Tracheal epithelial cell (primary cell): ENCODE results near the gene KIAA1143. TPM values are rescaled to one million over a fixed set of nuclear protein-coding genes. Genes with fewer than 3 reads are reported as not detected.

ENCODE experiments used
- total RNA-seq: library from RNA; depleted of rRNA; stranded (reverse); fragments of >200 nt; gene quantifications from 2 replicates; pipeline ENCODE4 v1.2.1, GENCODE V29; 2014

KIAA1143 gene
- total RNA-seq: 11.1 and 21.3 TPM in 2 replicates

DNA sequence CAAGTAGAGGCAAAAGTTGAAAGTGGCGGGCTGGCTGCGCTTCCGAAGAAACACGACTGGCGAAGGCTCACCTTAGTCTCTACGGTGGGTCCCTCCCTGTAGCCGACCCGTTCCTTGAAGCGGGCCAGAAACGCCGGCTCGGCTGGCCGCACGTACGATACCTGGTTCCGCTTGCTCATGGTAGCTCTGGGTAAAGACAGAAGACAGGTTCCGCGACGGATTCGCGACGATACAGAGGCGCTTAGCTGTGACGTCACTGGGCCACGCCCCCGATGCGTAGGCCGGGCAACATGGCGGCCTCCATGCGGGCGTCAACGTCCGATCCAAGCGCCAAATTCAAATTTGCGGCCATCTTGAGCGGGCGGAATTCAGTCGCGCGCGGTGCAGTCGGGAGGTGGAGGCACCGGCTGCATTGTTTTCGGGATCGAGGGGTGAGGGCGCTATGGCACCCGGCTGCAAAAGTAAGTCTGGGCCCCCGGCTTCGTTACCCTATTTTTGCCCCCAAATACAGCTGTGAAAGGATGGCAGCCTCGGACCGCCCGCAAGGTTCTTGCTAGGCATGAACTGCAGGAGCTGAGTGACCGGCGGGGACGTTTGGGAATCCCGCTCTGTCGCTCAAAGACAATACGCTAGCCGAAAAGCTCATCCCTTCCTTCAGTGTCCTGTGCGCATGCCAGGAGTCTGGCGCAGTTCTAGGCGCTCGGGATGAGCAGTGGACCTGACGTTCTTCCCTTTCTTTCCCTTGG lies at the start of gene KIAA1143, which contains the start of gene KIF15:
TSS of gene KIAA1143 (minus strand) at position 196 of the 746 bp plus-strand sequence. CDS start at position 179, 17 bp downstream.
TSS of gene KIF15 (plus strand) at position 371 of the 746 bp plus-strand sequence. CDS start at position 443, 72 bp downstream.

DNA sequence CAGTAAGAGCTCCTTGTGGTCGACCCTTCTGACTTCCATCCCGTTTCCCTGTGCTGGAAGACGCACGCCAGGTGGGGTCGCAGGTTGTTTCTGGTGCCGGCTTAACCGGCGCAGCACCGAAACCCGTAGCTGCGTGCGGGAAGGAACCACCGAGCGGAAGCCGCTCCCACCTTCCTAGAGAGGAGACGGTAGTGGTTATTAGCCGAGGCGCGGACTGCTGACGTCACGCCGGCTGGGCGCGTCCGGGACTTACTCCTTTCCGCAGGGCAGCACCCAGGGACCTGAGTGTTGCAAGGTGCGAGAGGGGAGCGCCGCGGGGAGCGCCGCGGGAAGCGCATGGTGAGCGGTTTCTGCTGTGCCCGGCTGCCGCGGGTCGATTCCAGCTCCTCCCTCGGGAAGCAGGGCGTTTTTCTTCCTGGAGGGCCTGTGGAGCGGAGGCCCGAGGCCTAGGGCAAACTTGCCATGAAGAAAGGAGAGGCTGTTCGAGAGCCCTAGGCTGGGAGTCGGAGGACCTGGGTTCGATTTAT lies 32.0 kb downstream of the KIAA1143 start, which contains the start of gene ZNF501:
TSS of gene ZNF501 (plus strand) at position 252 of the 527 bp plus-strand sequence. CDS start 4,787 bp downstream, outside the sequence.

DNA sequence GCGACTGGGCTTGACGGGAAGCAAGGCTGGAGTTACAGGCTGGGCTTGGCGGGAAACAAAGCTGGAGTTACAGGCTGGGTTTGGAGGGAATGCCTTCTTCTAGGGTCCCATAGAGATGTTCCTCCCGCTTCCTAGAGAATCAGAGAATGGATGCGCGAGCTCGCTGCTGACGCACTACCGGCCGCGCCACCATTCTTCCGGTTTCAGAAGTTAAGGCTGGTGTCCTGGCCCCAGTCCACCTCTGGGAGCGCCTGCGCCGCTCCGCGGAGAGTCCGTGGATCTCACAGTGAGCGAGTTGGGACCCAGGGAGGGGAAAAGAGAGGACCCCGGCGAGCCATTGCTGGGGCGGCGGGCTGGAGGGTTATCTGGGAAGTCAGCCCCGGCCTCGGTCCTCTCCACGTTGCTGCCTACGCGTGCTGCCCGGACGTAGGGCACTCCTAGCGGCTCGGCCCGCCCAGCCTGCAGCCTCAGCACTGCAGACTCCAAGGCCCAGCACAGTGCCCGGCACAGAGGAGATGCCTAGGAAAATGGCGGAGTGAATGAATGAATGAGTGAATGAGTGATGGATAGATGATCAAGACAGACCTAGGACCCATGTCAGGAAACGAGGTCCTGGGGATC lies 48.9 kb downstream of the KIAA1143 start, which contains the start of gene ZNF502:
TSS of gene ZNF502 (plus strand) at position 206 of the 621 bp plus-strand sequence. CDS start 7,602 bp downstream, outside the sequence.

Other genes starting within 250 kb of the KIAA1143 start
- gene ZKSCAN7, start 206.4 kb downstream of the KIAA1143 start, total RNA-seq: 1.3 and 3.9 TPM in 2 replicates
- gene ZNF660, start 176.7 kb downstream of the KIAA1143 start, total RNA-seq: 1.4 TPM in 1 of 2 replicates, not detected in the other
- gene ZNF197, start 136.6 kb downstream of the KIAA1143 start, total RNA-seq: 11.6 and 15.6 TPM in 2 replicates
- gene ZNF35, start 112.9 kb downstream of the KIAA1143 start, total RNA-seq: 14.9 and 15.1 TPM in 2 replicates
- 2.7 and 5.8 TPM in 2 replicates for gene ZNF502, start 49.0 kb downstream of the KIAA1143 start, total RNA-seq
- 2.8 and 4.3 TPM in 2 replicates for gene ZNF501, start 32.0 kb downstream of the KIAA1143 start, total RNA-seq
- gene KIF15, start 175 bp upstream of the KIAA1143 start, total RNA-seq: 0.85 and 2.4 TPM in 2 replicates
- 12.0 and 22.4 TPM in 2 replicates for gene TMEM42, start 100.3 kb upstream of the KIAA1143 start, total RNA-seq
- gene TGM4, start 113.0 kb upstream of the KIAA1143 start, total RNA-seq: 0.48 TPM in 1 of 2 replicates, not detected in the other
- gene ZDHHC3, start 214.6 kb upstream of the KIAA1143 start, total RNA-seq: 51.8 and 94.4 TPM in 2 replicates
- gene EXOSC7, start 214.6 kb upstream of the KIAA1143 start, total RNA-seq: 53.3 and 56.9 TPM in 2 replicates